SK-N-SH treated with all-trans-retinoic acid at 6 μM for 48 hours (cell line): ENCODE results near the gene SLC34A3.

ENCODE experiments used
- ATAC-seq: fragments of 200-7000 bp; cut with Tn5 transposase; 3 replicates; pipeline ENCODE4 v1.9.1; 2020; ENCODE audit warnings: mild to moderate bottlenecking, moderate library complexity
- ARNTL ChIP-seq: fragments of 450-650 bp; formaldehyde crosslinking; IDR thresholded peaks from 2 replicates; pipeline ENCODE4 v1.5.0; 2020; ENCODE audit warnings: low read depth, mild to moderate bottlenecking, moderate library complexity, borderline replicate concordance
- CSDC2 ChIP-seq: fragments of 250-450 bp; sonication (Bioruptor Pico); IDR thresholded peaks from 2 replicates; pipeline ENCODE4 v1.5.0; 2020; ENCODE audit warnings: mild to moderate bottlenecking, moderate library complexity
- ESRRG ChIP-seq: fragments of 250-450 bp; sonication (Bioruptor Pico); IDR thresholded peaks from 2 replicates; pipeline ENCODE4 v1.6.1; 2021; ENCODE audit warnings: mild to moderate bottlenecking
- GLIS3 ChIP-seq: fragments of 250-450 bp; sonication (Bioruptor Pico); IDR thresholded peaks from 2 replicates; pipeline ENCODE4 v1.5.0; 2020; ENCODE audit warnings: mild to moderate bottlenecking, moderate library complexity
- ISL1 ChIP-seq: fragments of 250-450 bp; sonication (Bioruptor Pico); IDR thresholded peaks from 2 replicates; pipeline ENCODE4 v2.1.2; 2022; ENCODE audit warnings: mild to moderate bottlenecking, moderate library complexity
- OSR1 ChIP-seq: fragments of 250-450 bp; sonication (Bioruptor Pico); IDR thresholded peaks from 2 replicates; pipeline ENCODE4 v1.8.0; 2022; ENCODE audit warnings: moderate library complexity, mild to moderate bottlenecking, inconsistent platforms
- RARB ChIP-seq: fragments of 250-450 bp; sonication (Bioruptor Pico); IDR thresholded peaks from 2 replicates; pipeline ENCODE4 v1.8.0; 2021; ENCODE audit warnings: mild to moderate bottlenecking, moderate library complexity
- SNAI2 ChIP-seq: fragments of 250-450 bp; sonication (Bioruptor Pico); IDR thresholded peaks from 2 replicates; pipeline ENCODE4 v1.5.0; 2020; ENCODE audit warnings: mild to moderate bottlenecking, moderate library complexity
- ZC3H10 ChIP-seq: fragments of 250-450 bp; sonication (Bioruptor Pico); IDR thresholded peaks from 2 replicates; pipeline ENCODE4 v1.5.1; 2021; ENCODE audit warnings: mild to moderate bottlenecking, moderate library complexity
- ZFP3 ChIP-seq: fragments of 250-450 bp; sonication (Bioruptor Pico); IDR thresholded peaks from 2 replicates; pipeline ENCODE4 v1.5.0; 2020; ENCODE audit warnings: mild to moderate bottlenecking, moderate library complexity
- ZFP30 ChIP-seq: fragments of 450-650 bp; formaldehyde crosslinking; IDR thresholded peaks from 2 replicates; pipeline ENCODE4 v1.5.0; 2022; ENCODE audit warnings: mild to moderate bottlenecking, moderate library complexity
- ZNF70 ChIP-seq: fragments of 450-650 bp; formaldehyde crosslinking; IDR thresholded peaks from 2 replicates; pipeline ENCODE4 v1.5.0; 2020; ENCODE audit warnings: mild to moderate bottlenecking, moderate library complexity
- ZNF8 ChIP-seq: fragments of 450-650 bp; formaldehyde crosslinking; IDR thresholded peaks from 2 replicates; pipeline ENCODE4 v1.5.0; 2020; ENCODE audit warnings: mild to moderate bottlenecking, moderate library complexity
- TF ChIP-seq, protein P1 (sequence below): fragments of 250-450 bp; sonication (Bioruptor Pico); IDR thresholded peaks from 2 replicates; pipeline ENCODE4 v1.8.0; 2021; ENCODE audit warnings: low read depth, mild to moderate bottlenecking, moderate library complexity, borderline replicate concordance
- TF ChIP-seq, protein P2 (sequence below): fragments of 250-450 bp; sonication (Bioruptor Pico); IDR thresholded peaks from 2 replicates; pipeline ENCODE4 v1.5.0; 2020; ENCODE audit warnings: mild to moderate bottlenecking, moderate library complexity
- TF ChIP-seq, protein P3 (sequence below): fragments of 250-450 bp; sonication (Bioruptor Pico); IDR thresholded peaks from 2 replicates; pipeline ENCODE4 v1.8.0; 2020; ENCODE audit warnings: mild to moderate bottlenecking, moderate library complexity, borderline replicate concordance
- TF ChIP-seq, protein P4 (sequence below): fragments of 250-450 bp; sonication (Bioruptor Pico); IDR thresholded peaks from 2 replicates; pipeline ENCODE4 v1.5.1; 2021; ENCODE audit warnings: mild to moderate bottlenecking, moderate library complexity

SLC34A3 gene

DNA sequence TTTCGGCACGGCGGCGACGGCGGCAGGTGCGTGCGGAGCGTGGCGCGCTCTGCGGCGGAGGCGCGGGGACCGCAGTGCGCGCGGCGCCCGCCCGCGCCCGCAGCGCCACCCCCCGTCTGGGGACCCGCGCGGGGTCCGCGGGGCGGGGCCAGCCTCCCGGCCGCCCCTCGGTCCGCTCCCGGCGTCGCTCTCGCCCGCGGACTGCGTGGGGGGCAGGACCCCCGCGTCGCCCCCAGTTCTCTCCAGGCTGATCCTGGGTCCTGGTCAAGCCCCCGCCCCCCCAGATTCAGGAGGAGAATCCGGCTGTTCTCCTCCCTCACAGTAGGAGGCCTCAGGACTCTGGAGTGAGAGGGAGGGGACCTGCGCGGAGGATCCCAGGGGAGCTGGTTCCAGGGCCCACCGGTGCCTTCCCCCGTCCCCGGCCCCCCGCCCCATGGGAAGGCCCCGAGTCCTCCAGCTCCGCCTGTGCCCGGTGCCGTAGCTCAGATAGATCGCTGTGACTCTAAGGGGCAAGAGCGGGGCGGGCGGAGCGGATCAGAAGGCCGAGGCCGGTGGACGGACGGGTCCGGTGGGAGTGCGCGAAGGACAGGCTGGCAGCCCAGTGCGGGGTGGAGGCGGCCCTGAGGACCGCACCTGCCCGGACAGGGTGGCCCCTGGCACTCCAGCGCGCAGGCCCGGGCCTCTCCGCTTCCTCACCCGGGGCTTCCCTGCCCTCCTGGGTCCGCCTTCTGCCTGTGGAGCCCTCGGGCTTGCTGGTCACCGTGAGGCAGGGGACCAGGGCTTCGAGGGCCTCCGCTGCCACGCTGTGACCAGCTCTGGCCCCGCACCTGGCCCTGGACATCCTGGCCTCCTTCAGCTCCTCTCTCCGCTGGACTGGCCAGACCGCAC lies 8.3 kb upstream of the SLC34A3 start, which contains the start of gene RNF208 (continued):
- TF ChIP-seq, protein P1, sequence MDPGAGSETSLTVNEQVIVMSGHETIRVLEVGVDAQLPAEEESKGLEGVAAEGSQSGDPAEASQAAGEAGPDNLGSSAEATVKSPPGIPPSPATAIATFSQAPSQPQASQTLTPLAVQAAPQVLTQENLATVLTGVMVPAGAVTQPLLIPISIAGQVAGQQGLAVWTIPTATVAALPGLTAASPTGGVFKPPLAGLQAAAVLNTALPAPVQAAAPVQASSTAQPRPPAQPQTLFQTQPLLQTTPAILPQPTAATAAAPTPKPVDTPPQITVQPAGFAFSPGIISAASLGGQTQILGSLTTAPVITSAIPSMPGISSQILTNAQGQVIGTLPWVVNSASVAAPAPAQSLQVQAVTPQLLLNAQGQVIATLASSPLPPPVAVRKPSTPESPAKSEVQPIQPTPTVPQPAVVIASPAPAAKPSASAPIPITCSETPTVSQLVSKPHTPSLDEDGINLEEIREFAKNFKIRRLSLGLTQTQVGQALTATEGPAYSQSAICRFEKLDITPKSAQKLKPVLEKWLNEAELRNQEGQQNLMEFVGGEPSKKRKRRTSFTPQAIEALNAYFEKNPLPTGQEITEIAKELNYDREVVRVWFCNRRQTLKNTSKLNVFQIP (CRISPR knock-in tag), result no peak
- no peak for TF ChIP-seq ISL1 (CRISPR knock-in tag)
- no peak for TF ChIP-seq ZNF70 (CRISPR knock-in tag)
- no peak for TF ChIP-seq ZFP3 (CRISPR knock-in tag)
- TF ChIP-seq CSDC2, result no peak
- TF ChIP-seq, protein P2, sequence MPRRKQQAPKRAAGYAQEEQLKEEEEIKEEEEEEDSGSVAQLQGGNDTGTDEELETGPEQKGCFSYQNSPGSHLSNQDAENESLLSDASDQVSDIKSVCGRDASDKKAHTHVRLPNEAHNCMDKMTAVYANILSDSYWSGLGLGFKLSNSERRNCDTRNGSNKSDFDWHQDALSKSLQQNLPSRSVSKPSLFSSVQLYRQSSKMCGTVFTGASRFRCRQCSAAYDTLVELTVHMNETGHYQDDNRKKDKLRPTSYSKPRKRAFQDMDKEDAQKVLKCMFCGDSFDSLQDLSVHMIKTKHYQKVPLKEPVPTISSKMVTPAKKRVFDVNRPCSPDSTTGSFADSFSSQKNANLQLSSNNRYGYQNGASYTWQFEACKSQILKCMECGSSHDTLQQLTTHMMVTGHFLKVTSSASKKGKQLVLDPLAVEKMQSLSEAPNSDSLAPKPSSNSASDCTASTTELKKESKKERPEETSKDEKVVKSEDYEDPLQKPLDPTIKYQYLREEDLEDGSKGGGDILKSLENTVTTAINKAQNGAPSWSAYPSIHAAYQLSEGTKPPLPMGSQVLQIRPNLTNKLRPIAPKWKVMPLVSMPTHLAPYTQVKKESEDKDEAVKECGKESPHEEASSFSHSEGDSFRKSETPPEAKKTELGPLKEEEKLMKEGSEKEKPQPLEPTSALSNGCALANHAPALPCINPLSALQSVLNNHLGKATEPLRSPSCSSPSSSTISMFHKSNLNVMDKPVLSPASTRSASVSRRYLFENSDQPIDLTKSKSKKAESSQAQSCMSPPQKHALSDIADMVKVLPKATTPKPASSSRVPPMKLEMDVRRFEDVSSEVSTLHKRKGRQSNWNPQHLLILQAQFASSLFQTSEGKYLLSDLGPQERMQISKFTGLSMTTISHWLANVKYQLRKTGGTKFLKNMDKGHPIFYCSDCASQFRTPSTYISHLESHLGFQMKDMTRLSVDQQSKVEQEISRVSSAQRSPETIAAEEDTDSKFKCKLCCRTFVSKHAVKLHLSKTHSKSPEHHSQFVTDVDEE, result no peak
- no peak for TF ChIP-seq OSR1 (CRISPR knock-in tag)

DNA sequence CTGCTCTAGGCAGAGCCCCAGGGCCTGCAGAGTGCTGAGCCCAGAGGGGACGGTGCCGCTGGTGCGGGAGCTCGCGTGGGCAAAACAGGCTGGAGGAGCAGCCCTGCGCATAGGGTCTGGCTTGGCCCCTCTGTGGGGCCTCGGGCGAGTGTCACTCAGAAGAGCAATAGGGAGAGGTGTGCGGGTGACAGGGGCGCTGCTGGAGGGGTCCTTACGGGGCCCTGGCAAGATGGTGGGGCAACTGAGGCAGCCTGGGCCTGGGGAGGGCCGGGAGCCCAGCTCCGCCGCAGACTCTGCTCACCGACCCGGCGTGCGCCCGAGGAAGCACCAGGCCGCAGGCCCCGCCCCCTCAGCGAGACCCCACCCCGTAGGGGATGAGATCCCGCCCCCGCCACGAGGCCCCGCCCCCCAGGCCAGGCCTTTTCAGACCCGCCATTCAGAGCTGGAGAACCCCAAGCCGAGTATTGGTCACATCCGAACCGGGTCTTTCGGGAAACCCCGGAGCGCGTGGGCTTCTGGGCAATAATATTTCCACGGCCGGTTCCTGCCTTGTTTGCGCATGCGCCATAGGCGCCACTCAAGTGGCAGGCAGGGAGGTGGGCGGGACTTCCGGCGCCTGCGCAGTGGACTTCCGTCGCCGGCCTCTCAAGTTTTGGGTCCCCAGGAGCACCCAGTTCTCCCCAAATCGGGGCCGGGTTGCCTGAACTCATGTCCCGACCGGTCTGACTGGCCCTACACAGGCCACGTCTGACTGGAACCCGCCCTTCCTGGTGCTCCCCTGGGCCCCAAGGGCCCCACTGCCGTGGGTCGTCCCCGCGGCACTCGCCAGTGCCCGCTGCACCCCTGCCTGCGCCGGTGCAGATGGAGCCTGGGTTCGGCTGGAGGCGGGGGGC lies 7.4 kb upstream of the SLC34A3 start:
- ATAC-seq, result peak; percentile 78
- TF ChIP-seq GLIS3, result 0 out of 2 replicates have a peak, but pooled peaks have one; percentile 19
- TF ChIP-seq, protein P2, result no peak

DNA sequence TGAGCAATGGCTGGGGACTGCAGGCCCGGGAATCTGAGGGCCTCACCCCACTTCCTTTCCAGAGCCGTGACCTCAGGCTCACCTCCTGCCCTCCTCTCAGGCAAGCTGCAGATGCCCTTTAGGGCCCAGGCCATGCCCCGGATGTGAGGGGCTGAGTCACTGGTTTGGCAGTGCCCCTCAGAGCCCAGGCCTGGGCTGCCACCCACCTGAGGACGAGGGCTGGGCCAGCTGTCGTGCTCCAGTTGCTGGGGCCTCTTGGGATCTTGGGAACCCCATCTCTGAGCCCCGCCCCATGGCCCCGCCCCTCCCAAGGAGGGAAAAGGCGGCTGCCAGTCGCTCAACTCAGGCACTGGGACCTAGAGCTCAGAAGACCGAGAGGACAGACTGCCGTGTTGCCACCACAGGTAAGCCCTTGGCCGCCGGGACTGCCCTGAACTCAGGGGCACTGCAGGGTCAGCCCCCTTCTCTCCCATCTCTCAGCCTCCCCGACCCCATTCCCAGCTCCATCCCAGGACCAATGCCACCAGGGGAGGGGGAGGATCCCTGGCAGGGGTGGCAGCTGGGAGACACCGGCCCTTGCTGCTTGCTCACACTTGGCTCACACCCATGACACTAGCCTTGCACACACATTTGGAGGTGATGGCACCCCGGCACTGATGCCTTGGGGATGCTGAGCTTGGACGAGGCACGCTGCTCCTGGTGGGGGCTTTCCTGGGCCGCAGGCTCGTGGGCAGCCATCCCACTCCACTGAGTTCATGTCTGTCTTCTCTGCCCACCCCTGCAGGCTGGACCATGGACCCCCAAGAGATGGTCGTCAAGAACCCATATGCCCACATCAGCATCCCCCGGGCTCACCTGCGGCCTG lies 5.6 kb upstream of the SLC34A3 start, which contains the start of gene CYSRT1:
Gene CYSRT1 (plus strand): TSS at position 345 of the 865 bp plus-strand sequence. CDS start 448 bp downstream, at position 793.
- ATAC-seq, result no peak
- TF ChIP-seq, protein P3, sequence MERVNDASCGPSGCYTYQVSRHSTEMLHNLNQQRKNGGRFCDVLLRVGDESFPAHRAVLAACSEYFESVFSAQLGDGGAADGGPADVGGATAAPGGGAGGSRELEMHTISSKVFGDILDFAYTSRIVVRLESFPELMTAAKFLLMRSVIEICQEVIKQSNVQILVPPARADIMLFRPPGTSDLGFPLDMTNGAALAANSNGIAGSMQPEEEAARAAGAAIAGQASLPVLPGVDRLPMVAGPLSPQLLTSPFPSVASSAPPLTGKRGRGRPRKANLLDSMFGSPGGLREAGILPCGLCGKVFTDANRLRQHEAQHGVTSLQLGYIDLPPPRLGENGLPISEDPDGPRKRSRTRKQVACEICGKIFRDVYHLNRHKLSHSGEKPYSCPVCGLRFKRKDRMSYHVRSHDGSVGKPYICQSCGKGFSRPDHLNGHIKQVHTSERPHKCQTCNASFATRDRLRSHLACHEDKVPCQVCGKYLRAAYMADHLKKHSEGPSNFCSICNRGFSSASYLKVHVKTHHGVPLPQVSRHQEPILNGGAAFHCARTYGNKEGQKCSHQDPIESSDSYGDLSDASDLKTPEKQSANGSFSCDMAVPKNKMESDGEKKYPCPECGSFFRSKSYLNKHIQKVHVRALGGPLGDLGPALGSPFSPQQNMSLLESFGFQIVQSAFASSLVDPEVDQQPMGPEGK (CRISPR knock-in tag), result no peak
- TF ChIP-seq, protein P4, sequence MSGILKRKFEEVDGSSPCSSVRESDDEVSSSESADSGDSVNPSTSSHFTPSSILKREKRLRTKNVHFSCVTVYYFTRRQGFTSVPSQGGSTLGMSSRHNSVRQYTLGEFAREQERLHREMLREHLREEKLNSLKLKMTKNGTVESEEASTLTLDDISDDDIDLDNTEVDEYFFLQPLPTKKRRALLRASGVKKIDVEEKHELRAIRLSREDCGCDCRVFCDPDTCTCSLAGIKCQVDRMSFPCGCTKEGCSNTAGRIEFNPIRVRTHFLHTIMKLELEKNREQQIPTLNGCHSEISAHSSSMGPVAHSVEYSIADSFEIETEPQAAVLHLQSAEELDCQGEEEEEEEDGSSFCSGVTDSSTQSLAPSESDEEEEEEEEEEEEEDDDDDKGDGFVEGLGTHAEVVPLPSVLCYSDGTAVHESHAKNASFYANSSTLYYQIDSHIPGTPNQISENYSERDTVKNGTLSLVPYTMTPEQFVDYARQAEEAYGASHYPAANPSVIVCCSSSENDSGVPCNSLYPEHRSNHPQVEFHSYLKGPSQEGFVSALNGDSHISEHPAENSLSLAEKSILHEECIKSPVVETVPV (CRISPR knock-in tag), result no peak
- TF ChIP-seq, protein P2, result no peak
- TF ChIP-seq ZNF70 (CRISPR knock-in tag) (no peak), GLIS3 (no peak), RARB (CRISPR knock-in tag) (no peak), ZFP30 (CRISPR knock-in tag) (no peak), CSDC2 (no peak), ZFP3 (CRISPR knock-in tag) (no peak), ESRRG (CRISPR knock-in tag) (no peak), ZNF8 (CRISPR knock-in tag) (no peak), OSR1 (CRISPR knock-in tag) (no peak), ZC3H10 (CRISPR knock-in tag) (no peak), ARNTL (CRISPR knock-in tag) (no peak), SNAI2 (CRISPR knock-in tag) (no peak)
- TF ChIP-seq, protein P1 (CRISPR knock-in tag), result no peak
